NCI-H1436 treated with DMSO at 0.1 percent for 48 hours (cell line): Measurements from ENCODE around the gene FUT9.
"Not testable (repeated sequence)": the region's sequence is repeated elsewhere in the genome, so short reads cannot be mapped to it uniquely, and the experiment has no call there.

Experiments
- DNase-seq: peaks from one replicate; lab custom pipeline; 2025; lab: John Stamatoyannopoulos, UW

Gene FUT9

DNA sequence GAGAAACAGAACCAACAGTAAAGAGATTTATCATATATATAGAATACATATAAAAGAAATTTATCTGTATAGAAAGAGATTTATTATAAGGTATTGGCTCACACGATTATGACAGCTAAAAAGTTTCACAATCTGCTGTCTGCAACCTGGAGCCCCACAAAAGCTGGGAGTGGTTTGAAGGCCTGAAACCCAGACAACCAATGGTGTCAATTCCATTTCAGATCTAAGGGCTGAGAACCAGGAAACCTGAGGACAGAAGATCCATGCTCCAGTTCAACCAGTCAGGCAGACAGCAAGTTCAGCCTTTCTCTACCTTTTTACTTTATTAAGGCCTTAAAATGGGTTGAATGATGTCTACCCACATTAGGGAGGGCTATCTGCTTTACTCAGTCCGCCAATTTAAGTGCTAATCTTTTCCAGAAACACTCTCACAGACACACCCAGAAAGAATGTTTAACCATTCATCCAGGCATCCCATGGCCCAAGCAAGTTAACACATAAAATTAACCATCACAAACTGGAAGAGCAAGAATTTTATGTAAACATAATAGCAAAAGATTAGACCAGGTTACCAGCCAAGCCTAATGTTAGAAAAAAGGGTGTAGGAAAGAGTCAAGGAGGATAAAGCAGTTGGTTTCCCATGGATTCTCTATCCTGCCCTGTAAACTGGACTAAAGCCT is 170.9 kb downstream of the FUT9 start:
- no peak for DNase-seq

DNA sequence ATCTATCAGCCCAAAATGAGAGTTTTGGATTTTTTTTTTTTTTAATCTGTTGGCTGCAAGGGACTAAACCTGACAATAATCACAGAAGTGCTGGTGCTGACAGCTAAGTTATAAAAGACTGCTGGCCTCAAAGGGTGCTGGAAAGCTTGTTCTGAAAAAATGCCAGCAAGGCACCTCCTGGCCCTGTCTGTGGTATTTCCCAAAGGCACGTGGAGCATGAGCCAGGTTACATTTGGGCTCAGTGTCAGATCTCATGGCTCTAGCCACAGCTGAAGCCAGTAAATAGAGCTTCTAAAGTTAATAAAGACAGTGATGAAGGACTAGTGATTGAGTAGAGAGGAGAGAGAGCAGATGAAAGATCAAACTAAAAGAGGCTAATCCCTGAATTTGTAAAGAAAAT is 178.9 kb downstream of the FUT9 start:
- no peak for DNase-seq

DNA sequence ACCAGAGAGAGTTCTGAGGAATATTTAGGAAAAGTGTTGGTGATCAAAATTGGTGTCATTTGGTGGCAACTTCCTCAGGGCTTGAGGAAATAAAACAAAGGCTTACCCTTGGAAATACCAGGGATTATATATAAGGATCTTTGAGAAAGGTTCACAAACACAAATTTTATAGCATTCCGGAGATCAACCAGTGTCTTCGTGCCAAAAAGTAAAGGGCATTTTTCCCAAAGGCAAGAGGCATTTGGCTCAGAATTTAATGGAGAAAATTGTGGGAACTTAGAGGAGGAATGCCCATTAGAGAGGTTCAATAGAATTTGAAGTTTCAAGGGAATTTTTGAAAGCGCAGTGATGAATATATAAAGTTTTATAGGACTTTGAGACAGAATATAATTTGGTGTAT is 179.5 kb downstream of the FUT9 start:
- DNase-seq = no peak

DNA sequence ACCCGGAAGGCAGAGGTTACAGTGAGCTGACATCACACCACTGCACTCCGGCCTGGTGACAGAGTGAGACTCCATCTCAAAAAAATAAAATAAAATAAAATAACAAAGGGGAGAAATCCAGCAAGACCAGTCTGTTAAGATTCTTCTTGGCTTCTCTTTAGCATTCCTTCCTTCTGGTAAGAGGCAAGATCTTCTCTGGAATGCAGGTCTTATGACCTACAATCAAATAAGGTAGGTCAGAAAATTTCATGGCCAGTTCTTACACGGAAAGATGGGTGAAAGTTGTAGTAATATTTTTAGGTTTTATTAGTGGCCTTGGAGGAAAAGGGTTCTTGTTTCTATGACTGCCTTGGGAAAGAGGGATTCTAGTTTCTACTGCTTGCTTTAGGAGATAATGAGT is 180.9 kb downstream of the FUT9 start:
- no peak for DNase-seq

DNA sequence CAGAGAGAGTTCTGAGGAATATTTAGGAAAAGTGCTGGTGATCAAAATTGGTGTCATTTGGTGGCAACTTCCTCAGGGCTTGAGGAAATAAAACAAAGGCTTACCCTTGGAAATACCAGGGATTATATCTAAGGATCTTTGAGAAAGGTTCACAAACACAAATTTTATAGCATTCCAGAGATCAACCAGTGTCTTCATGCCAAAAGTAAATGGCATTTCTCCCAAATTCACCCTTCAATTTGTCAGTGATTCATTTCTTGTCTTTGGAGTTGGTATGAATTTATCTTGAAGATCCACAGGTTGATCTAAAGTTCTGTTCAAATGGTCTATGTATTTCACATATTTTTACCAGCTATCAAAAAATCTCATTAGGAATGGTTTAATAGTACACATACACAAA is 181.5 kb downstream of the FUT9 start:
- no peak for DNase-seq

DNA sequence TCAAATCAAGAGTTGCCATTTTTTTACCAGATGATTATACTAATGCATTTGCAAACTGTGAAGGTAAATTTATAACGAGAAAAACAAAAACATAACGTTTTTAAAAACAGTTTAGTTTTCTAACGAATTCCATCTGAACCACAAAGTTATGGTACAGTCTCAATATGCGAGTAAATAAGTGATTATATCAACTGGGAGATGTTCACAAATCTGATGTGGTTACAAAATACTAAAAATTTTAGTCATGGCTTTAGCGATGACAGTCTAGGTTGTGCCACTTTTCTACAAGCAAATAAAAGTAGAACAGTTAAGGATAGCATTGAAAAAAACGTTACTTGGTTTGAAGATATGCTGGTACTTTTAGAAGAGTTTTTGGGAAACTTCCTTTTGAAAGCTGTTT is 186.8 kb downstream of the FUT9 start:
- no peak for DNase-seq

DNA sequence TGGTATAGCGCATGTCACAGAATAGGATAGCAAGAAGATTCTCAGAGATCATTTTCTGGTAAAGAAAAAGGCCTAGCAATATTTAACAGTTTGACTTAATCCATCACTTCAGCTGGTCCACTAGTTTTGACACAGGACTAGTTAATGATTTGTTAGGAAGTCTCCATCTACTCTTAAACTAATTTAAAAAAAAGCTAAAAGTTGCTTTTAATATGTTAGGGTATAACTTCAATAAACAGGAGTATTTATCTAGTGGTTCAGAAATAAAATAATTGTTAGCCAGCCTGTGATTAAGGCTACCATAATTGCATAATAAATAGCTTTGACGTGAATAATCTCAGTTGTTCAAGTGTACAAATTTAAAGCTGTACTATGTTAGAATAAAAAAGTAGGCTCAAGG is 195.6 kb downstream of the FUT9 start:
- no peak for DNase-seq

DNA sequence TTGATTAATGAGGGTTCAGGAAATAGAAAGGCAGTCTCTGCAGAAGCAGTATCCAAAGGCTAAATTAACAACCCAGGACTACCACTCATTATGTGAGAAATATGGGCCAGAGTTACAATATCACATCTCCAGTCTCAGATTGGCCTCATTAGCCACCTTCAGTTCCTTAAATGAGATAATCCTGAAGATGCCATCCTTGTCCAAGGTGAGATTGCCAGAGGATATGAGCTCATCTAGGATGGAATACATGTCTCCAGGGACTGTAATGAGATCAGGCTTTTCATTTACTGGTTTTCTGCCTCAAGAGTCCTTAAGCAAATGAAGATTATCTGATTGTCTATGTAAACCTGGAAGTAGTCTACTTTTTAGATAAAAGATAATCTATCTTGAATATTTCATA is 196.3 kb downstream of the FUT9 start:
- DNase-seq = no peak

DNA sequence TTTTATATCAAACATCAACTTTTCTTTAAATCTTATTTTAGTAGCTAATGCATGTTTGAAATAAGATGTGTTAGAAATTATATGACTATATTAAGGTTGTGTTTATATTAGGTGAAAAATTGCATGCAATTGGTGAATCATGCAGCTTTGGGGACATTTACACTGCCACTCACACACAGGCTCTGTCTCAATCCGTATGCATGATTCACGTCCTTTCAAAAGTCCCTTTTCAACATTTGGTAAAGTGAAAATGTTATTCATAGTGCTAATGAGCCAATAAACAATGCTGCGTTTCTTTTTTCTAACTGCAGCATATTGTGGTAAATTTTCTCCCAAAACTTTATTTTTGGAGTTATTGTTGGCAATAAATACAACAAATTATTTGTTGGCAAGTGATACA is 198.0 kb downstream of the FUT9 start:
- no peak for DNase-seq

DNA sequence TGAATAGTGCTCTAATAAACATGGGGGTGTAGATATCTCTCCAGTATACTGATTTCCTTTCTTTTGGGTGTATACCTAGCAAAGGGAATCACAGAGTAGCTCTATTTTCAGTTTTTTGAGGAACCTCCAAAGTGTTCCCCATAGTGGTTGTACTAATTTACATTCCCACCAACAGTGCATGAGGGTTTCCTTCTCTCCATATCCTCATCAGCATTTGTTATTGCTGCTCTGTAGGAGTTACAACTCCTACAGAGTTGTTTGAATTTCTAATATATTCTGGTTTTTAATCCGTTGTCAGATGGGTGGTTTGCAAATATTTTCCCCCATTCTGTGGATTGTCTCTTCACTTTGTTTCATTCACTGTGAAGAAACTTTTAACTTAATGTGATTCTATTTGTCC is 207.9 kb downstream of the FUT9 start:
- DNase-seq = no peak

DNA sequence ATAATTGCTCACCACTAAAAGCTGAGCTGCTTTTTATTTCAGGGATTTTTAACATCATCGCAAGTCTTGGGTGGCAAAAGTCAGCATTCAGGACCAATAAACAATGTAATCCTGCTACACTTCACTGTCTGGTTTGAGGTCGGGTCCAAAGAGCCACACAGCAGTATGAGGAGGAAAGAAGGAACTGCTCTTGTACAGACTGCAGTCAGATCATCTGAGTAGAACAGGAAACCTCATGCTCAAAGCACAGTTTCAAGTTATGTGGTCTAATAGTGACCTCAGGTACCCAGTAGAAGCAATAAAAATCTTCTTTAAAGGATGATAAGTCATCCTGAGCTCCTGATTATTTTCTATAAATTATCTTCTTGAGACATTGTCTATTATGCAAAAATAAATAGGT is 211.4 kb downstream of the FUT9 start:
- DNase-seq = no peak

DNA sequence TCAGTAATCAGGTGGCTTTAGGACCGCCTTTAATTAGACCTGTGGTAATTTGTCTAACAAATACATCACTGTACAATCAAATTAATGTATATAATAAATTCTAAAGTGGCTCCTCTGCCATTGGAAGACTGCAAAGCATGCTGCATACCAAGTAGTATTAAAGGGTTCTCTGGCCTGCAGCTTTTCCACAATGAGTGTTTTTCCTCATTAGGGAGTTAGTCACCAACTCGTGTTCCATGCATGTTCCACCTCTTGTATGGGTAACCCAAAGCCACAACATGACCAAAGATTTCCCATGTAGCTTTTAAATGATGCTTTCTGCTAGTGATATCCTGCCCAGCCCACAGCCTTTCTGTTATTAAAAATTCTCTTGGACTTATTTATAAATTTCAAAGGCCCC is 218.7 kb downstream of the FUT9 start:
- no peak for DNase-seq

DNA sequence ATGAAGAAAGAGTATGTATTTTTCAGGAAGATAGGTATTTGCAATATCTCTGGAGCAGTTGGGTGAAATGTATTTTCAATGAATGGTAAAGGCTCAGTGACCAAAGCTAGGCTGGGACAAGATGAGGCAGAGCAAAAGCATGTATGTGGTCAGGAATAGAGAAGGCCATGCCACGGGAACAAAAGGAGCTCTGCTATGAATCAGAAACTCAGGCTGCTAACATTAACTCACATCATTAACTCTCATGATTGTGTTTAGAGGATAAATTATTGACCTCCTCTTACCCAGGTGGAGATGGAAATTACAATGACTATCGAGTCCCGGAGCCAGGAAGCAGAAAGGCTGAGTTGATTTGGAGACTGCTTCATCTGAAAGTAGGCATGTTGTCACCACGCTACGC is 220.2 kb downstream of the FUT9 start:
- DNase-seq = no peak

DNA sequence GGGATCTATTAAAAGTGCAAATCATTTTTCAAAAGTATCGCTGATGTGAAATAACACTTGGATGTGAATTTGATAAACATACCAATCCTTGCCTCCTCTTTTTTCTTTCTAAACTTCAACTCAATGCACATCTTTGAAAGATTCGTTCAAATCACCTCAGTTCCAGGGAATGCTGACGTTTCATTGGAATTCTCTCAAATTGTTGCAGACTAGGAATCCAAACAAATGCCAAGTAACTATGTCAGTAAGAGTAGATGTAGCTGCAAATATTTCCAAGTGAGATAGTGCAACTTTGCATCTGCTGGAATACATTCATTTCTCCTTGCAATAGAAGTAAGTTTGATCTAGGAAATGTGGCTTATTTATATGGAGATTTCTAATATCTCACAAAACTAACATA is 220.7 kb downstream of the FUT9 start:
- DNase-seq = no peak

DNA sequence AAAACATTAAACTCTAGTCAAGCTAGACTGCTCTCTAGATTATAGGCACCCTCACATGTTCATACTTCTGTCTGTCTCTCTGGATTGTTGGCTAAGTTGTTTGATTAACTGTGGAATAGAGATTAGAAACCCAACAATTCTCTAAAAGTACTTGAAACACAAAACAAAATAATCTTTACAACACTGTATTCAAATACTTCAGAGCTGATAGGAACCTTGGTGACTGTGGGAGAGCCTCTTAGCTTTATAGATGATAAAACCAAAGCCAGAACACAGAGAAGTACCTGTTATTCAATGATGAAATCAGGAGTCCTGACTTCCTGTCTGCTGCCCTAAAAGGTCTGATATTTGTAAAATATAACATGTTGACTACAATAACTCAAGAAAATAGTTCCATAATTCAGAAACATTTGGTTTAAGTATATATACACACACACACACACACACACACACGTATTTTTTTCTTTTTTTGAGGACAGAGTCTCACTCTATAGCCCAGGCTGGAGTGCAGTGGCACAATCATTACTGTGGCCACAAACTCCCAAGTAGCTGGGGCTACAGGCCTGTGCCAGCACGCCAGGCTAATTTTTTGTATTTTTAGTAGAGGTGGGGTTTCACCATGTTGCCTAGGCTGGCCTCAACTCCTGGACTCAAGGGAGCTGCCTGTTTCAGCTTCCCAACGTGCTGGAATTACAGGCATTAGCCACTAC is 222.0 kb downstream of the FUT9 start:
- DNase-seq = no peak

DNA sequence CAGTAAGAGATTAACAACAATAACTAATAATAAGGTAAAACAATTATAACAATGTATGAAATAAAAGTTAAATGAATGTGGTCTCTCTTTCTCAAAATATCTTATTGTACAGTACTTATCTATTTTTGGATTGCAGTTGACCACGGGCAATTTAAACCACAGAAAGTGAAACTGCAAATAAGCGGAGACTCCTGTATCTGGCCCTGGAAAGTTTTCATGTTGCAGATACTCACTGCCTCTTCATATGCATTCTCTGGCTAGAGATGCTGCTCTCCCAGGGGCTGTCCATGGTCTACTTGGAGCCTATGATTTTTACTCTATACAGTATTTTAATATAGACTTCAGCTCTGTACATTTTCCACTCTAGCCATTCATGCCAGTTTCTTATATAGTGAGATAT is 230.8 kb downstream of the FUT9 start:
- no peak for DNase-seq

DNA sequence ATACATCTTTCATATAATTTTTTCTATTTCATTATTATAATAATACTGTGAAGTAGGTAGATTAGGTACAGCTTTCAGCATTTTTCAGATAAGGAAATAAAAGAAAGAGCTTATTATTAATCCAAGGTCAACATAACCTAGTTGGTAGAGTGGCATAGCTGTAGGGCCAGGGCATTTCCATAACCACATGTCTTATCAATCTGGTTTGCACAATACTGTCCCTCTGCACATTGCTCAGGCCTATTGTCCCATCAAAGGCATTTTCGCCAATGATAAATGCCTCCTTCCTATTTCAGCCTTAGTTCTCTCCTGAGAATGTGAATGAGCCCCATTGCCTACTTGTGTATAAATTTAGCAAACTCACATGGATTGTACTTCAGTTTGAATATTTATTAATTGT is 234.0 kb downstream of the FUT9 start:
- DNase-seq = no peak

DNA sequence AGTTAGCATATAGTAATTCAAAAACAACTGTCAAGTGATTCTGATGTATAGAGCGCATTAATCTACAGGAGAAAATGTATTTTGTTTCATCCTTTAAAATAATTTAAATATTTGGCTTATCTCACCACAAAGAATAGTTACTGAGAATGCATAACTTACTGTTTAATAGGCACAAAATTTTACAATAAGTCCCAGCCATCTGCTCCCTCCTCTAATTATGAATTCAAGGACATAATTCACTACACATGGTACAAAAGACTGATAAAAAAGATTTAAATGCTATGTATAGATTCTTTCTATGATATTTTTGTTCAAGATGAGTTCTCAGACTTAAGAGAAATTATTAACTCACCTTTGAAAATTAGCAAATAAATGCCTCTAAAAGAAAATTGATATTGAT is 242.0 kb downstream of the FUT9 start:
- no peak for DNase-seq

DNA sequence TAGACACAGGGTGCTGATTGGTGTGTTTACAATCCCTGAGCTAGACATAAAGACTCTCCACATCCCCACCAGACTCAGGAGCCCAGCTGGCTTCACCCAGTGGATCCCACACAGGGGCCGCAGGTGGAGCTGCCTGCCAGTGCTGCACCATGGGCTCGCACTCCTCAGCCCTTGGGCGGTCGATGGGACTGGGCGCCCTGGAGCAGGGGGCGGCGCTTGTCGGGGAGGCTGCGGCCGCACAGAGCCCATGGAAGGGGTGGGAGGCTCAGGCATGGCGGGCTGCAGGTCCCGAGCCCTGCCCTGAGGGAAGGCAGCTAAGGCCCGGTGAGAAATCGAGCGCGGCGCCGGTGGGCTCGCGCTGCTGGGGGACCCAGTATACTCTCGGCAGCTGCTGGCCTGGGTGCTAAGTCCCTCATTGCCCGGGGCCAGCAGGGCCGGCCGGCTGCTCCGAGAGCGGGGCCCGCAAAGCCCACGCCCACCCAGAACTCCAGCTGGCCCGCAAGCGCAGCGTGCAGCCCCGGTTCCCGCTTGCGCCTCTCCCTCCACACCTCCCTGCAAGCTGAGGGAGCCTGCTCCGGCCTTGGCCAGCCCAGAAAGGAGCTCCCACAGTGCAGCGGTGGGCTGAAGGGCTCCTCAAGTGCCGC is 245.1 kb downstream of the FUT9 start:
- not testable (repeated sequence) for DNase-seq
